Activated CD8-positive, alpha-beta T cell treated with anti-CD3 and anti-CD28 coated beads for 36 hours (primary cell): ENCODE results near the gene NEAT1. TPM values are rescaled to one million over a fixed set of nuclear protein-coding genes. Genes with fewer than 3 reads are reported as not detected.

Experiments used
- ATAC-seq: fragments of 200-7000 bp; cut with Tn5 transposase; one replicate; pipeline ENCODE4 v1.10.0; 2021; ENCODE audit warnings: mild to moderate bottlenecking, moderate library complexity
- CTCF ChIA-PET: fragments of 350-600 bp; sonication (Branson Sonifier 250); formaldehyde crosslinking; loops from one replicate; lab custom pipeline; 2021; ENCODE audit warnings: antibody characterized with exemption; lab: Charles Lee
- POLR2A ChIA-PET: fragments of 350-600 bp; sonication (Branson Sonifier 250); formaldehyde crosslinking; loops from one replicate; lab custom pipeline; 2021; ENCODE audit warnings: antibody characterized with exemption; lab: Charles Lee
- DNase-seq: peaks from one replicate; pipeline ENCODE4 v3.0.0-alpha.2; 2020
- H3K27ac Mint-ChIP-seq: one replicate; pipeline ENCODE4 v1.8.0; 2021; ENCODE audit warnings: mild to moderate bottlenecking, mixed read lengths
- H3K27me3 Mint-ChIP-seq: one replicate; pipeline ENCODE4 v1.8.0; 2021; ENCODE audit warnings: mixed read lengths
- H3K36me3 Mint-ChIP-seq: one replicate; pipeline ENCODE4 v1.8.0; 2021; ENCODE audit warnings: low read depth, mixed read lengths
- H3K4me1 Mint-ChIP-seq: one replicate; pipeline ENCODE4 v1.8.0; 2021; ENCODE audit warnings: low read depth, mixed read lengths
- H3K4me3 Mint-ChIP-seq: one replicate; pipeline ENCODE4 v1.8.0; 2021; ENCODE audit warnings: mild to moderate bottlenecking, moderate library complexity, mixed read lengths
- H3K9me3 Mint-ChIP-seq: one replicate; pipeline ENCODE4 v1.8.0; 2021; ENCODE audit warnings: mixed read lengths
- intact Hi-C: fragments of 100-400 bp; cut with micrococcal nuclease; formaldehyde crosslinking; loops from one replicate; pipeline ENCODE4 v1.10.0; 2022
- total RNA-seq, 2 experiments: library from RNA; stranded (reverse); gene quantifications; one replicate each; pipeline ENCODE4 v1.2.3, GENCODE V29; 2021
- TF ChIP-seq, protein P1 (sequence below): fragments of 200-600 bp; IDR thresholded peaks from one replicate; pipeline ENCODE4 v1.8.0; 2022; ENCODE audit warnings: antibody characterized with exemption, mild to moderate bottlenecking

The NEAT1 gene
- total RNA-seq, 2 experiments from 2014 or later: 313 to 358 TPM

DNA sequence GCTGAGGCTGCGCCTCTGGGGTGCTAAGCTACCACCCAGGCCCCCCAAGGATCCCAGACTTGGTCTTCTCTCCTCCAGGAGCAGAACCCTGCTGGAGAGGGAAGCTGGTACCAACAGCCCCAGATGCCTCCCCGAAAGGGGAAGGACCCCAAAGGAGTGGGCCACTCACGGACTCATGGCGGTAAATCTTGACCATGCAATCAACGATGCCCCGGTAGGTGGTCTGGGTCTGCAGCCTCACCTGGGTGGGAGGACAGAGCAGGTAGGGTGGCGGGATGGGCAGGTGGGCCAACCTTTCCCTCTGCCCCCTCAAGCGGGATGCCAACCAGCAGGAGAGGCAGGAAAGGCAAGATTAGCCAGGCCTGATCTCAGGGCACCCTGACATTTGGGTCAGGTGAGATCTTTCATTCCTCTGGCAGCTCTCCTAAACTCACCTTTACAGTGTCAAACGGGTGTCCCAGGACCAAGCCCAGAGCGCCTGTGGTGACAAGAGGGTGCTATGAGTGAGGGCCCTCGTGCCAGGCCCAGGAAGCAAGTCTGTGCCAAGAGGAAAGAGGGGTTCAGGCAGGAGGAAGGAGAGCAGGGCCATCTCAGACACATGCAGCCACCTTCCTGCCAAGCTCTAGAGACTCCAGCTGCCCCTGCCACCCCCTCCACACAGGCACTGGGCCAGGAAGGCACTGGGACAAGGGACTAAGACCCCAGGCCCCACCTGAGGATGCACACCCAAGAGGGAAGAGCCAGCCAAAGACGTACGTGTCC is 42.7 kb upstream of the NEAT1 start:
- no peak for DNase-seq
- no peak for ATAC-seq
- TF ChIP-seq, protein P1, sequence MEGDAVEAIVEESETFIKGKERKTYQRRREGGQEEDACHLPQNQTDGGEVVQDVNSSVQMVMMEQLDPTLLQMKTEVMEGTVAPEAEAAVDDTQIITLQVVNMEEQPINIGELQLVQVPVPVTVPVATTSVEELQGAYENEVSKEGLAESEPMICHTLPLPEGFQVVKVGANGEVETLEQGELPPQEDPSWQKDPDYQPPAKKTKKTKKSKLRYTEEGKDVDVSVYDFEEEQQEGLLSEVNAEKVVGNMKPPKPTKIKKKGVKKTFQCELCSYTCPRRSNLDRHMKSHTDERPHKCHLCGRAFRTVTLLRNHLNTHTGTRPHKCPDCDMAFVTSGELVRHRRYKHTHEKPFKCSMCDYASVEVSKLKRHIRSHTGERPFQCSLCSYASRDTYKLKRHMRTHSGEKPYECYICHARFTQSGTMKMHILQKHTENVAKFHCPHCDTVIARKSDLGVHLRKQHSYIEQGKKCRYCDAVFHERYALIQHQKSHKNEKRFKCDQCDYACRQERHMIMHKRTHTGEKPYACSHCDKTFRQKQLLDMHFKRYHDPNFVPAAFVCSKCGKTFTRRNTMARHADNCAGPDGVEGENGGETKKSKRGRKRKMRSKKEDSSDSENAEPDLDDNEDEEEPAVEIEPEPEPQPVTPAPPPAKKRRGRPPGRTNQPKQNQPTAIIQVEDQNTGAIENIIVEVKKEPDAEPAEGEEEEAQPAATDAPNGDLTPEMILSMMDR: no peak
- ChIA-PET CTCF (interaction anchor here (0.6 to 6.1 kb wide), 7 partner anchors 9 to 131 kb away, joined by 3 to 37 read pairs (median 4); partner anchors contain the start of gene DPF2), POLR2A (interaction anchor here (1.0 to 18.5 kb wide), 5 partner anchors 9 to 123 kb away, joined by 3 to 339 read pairs (median 9); partner anchors contain the start of genes MALAT1 and NEAT1)
- Mint-ChIP-seq H3K27ac (no peak overlapping the region), H3K4me1 (peaks cover 27% of the 10 kb centered on the region), H3K4me3 (peak overlapping the region; percentile 26), H3K36me3 (no peaks in the 10 kb centered on the region), H3K9me3 (no peaks in the 10 kb centered on the region), H3K27me3 (no peaks in the 10 kb centered on the region)
- intact Hi-C loops: loop anchor here (5.0 kb wide), 1 partner anchor 47 kb away; no protein-coding TSS in a partner anchor

DNA sequence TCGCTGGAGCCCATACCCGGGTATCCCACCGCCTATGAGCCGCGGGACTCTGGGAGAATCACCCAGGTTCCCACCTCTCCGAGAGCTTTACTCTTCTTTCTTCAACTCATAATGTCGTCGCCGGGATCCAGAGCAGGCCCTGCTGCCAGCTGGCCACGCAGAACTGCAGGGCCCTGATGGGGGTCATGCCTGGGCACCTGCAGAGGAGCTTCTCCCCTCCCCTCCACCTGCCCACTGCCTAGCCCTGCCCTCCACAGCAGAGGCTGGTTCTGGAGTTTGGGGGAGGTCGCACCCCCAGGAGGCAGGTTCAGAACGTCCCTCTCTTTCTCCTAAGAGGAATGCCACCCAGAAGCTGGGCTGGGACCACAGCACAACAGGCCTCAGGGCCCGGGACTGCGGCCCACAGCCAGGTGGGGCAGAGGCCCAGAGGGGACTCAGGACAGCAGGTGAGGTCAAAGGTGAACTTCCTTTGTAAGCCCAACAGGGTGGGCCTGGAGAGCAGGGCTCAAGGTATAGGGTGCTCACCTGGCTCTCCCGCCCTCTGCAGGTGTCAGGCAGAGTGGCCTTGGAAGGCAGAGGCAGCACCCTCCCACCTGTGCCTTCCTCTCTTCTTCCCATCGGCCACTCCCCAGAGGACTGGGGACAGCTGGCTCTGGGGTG is 42.0 kb upstream of the NEAT1 start:
- no peaks in the 10 kb centered on the region for H3K27me3 Mint-ChIP-seq
- TF ChIP-seq, protein P1: no peak
- no peaks in the 10 kb centered on the region for H3K36me3 Mint-ChIP-seq
- peak overlapping the region; percentile 78 for H3K4me3 Mint-ChIP-seq
- POLR2A ChIA-PET: interaction anchor here (0.6 to 18.5 kb wide), 5 partner anchors 11 to 264 kb away, joined by 3 to 339 read pairs (median 9); partner anchors contain the start of genes MALAT1 and NEAT1
- no peaks in the 10 kb centered on the region for H3K9me3 Mint-ChIP-seq
- no peak for DNase-seq
- H3K27ac Mint-ChIP-seq: no peak overlapping the region
- intact Hi-C loops: loop anchor here (5.0 kb wide), 1 partner anchor 47 kb away; no protein-coding TSS in a partner anchor
- H3K4me1 Mint-ChIP-seq: peaks cover 34% of the 10 kb centered on the region
- CTCF ChIA-PET: interaction anchor here (0.6 to 6.1 kb wide), 7 partner anchors 10 to 160 kb away, joined by 3 to 37 read pairs (median 4); partner anchors contain the start of gene DPF2
- no peak for ATAC-seq

DNA sequence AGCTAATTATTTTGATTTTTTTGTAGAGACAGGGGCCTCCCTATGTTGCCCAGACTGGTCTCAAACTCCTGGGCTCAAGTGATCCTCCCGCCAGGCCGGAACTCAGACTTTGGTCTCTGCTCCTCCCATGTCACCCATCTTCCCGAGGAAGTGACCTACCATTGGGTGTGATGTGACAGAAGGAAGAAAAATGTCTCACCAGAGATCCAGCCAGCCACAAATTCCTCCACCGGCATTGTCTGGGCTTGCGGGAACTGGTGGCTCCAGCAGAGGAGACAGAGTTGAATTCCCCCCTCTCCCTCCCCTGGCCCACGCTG is 40.9 kb upstream of the NEAT1 start:
- no peak for ATAC-seq
- Mint-ChIP-seq H3K27ac (peak overlapping the region; percentile 97), H3K4me1 (peaks cover 42% of the 10 kb centered on the region)

DNA sequence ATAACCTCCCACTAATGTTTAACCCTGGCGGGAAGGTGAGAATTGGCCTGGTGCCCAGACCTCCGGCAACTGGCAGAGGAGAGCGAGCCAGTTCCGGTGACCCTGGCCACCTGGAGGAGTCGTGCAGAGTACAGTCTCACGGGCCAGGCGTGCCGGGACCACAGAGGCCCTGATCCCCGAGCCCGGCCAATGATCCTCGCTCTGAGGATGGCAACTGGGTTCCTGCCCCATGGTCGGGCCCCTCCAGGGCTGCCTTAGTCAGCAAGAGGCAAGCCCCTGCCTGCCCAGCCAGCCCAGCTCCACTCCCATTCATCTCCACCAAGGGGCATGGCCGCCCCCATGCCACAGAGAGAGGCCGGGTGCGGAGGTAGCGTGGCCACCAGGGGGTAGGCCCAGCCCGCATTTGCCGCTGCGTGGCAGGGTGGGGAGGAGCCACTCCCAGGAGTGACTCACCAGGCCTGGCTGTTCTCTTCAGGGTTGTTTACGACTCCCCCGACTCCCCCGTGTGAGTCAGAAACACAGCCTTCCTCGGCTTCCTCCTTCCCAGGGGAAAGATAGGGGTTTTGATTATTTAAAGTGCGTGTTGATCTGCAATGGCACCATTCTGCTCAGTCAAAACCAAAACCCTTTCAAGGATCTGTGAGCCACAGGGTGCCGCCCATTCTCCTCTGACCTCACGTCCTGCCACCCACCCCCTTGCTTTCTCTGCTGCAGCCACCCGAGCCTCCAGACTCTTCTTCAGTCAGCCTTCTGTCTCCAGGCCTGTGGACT is 40.4 kb upstream of the NEAT1 start, which contains the start of gene SLC25A45:
Gene SLC25A45 (minus strand): TSS at position 614 of the 771 bp plus-strand sequence. CDS start 695 bp downstream, outside the sequence.
- Mint-ChIP-seq H3K27ac (peak within 1 kb of the TSS; percentile 97), H3K4me1 (peaks cover 44% of the 10 kb centered on the region), H3K36me3 (no peaks in the 10 kb centered on the region), H3K9me3 (no peaks in the 10 kb centered on the region), H3K27me3 (no peaks in the 10 kb centered on the region), H3K4me3 (peak within 1 kb of the TSS; percentile 78)
- DNase-seq (peak; percentile 96), ATAC-seq (peak; percentile 85)
- ChIA-PET POLR2A (interaction anchor here (0.7 to 18.5 kb wide), 9 partner anchors 9 to 262 kb away, joined by 3 to 339 read pairs (median 4); partner anchors contain the start of genes MALAT1 and NEAT1), CTCF (interaction anchor here (0.6 to 6.1 kb wide), 11 partner anchors 12 to 128 kb away, joined by 3 to 37 read pairs (median 4); no protein-coding TSS in a partner anchor)
- intact Hi-C loops: loop anchor here (2.0 to 5.0 kb wide), 2 partner anchors 45 to 121 kb away; no protein-coding TSS in a partner anchor
- TF ChIP-seq, protein P1: peak; percentile 91

More for the DNA sequence above, 40.9 kb upstream of the NEAT1 start:
- CTCF ChIA-PET: interaction anchor here (0.6 to 6.1 kb wide), 11 partner anchors 12 to 159 kb away, joined by 3 to 37 read pairs (median 4); no protein-coding TSS in a partner anchor
- POLR2A ChIA-PET: interaction anchor here (0.7 to 18.5 kb wide), 10 partner anchors 10 to 262 kb away, joined by 3 to 339 read pairs (median 4); partner anchors contain the start of genes MALAT1 and NEAT1
- H3K36me3 Mint-ChIP-seq: no peaks in the 10 kb centered on the region
- intact Hi-C loops: loop anchor here (2.0 to 5.0 kb wide), 2 partner anchors 46 to 121 kb away; no protein-coding TSS in a partner anchor
- peak overlapping the region; percentile 78 for H3K4me3 Mint-ChIP-seq
- no peaks in the 10 kb centered on the region for H3K27me3 Mint-ChIP-seq
- H3K9me3 Mint-ChIP-seq: no peaks in the 10 kb centered on the region
- no peak for DNase-seq
- TF ChIP-seq, protein P1: no peak
